Glutamatergic neuron (in vitro differentiated cells): ENCODE results near the gene RAD51B. TPM values are rescaled to one million over a fixed set of nuclear protein-coding genes. Genes with fewer than 3 reads are reported as not detected.

ENCODE experiments used
- DNase-seq: peaks from one replicate; pipeline ENCODE4 v3.0.0; 2022
- H3K27ac Mint-ChIP-seq: one replicate; pipeline ENCODE4 v1.8.0; 2020; ENCODE audit warnings: mild to moderate bottlenecking, mixed read lengths, inconsistent platforms; ENCODE audit not compliant: unreplicated experiment
- H3K27me3 Mint-ChIP-seq: one replicate; pipeline ENCODE4 v1.8.0; 2020; ENCODE audit warnings: mild to moderate bottlenecking, moderate library complexity, mixed read lengths, inconsistent platforms; ENCODE audit not compliant: unreplicated experiment
- H3K36me3 Mint-ChIP-seq: one replicate; pipeline ENCODE4 v1.8.0; 2020; ENCODE audit warnings: mild to moderate bottlenecking, mixed read lengths, inconsistent platforms; ENCODE audit not compliant: unreplicated experiment
- H3K4me1 Mint-ChIP-seq: one replicate; pipeline ENCODE4 v1.8.0; 2020; ENCODE audit warnings: mild to moderate bottlenecking, low read depth, mixed read lengths, inconsistent platforms; ENCODE audit not compliant: unreplicated experiment
- H3K4me3 Mint-ChIP-seq: one replicate; pipeline ENCODE4 v1.8.0; 2020; ENCODE audit warnings: mild to moderate bottlenecking, mixed read lengths, inconsistent platforms; ENCODE audit not compliant: unreplicated experiment
- H3K9me3 Mint-ChIP-seq: one replicate; pipeline ENCODE4 v1.8.0; 2020; ENCODE audit warnings: mild to moderate bottlenecking, moderate library complexity, mixed read lengths, inconsistent platforms; ENCODE audit not compliant: unreplicated experiment
- total RNA-seq: library from RNA; stranded (reverse); fragmentation: NEBNext Ultra II Directional; extraction: Animal tissue kit (Norgen Biotek cat#: 25700); gene quantifications from one replicate; pipeline ENCODE4 v1.2.1, GENCODE V29; 2021; ENCODE audit not compliant: unreplicated experiment
- TF ChIP-seq, protein P1 (sequence below): fragments of 200-600 bp; sonication (generic); IDR thresholded peaks from one replicate; pipeline ENCODE4 v1.5.0; 2021; ENCODE audit not compliant: partially characterized antibody, unreplicated experiment

RAD51B gene
- total RNA-seq, 1 donor from 2014 or later: 9.7 TPM

DNA sequence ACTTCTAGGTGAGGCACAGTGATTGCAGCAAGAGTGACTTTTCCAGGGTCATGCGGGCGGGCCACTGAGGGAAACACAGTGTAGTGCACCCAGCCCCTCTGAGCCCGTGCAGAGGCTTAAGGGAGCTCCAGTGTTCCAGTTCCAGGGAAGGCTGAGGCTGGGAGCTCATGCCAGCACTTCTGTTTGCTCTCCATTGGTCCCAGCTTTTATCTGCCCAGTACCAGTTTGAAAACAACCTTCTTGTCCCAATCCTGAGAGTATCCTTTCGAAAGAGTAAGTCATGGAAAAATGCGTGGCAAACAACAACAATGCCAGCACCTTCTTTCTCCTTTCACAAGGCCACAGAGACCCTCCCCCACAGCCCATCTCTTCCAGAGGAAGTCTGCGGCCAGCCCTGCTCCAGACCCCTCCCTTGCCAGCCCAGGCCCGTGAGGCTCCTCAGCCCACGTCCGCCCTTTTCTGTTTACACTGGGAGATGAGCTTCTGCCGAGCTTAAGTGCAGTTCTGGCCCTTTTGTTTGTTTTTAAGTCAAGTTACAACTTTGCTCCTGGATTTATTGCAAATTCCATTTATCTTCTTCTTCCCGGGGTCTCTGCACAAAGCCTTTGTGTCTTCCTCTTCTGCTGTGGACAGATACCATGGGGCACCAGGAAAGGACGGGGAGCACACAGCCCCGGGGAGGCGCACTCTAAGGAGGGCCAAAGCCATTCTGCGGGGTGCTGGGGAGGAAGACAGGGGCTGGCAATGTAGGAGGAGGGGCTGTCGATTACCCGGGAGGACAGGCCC is 787.7 kb downstream of the RAD51B start:
- Mint-ChIP-seq H3K4me3 (no peak overlapping the region), H3K27ac (no peak overlapping the region)
- DNase-seq: no peak

DNA sequence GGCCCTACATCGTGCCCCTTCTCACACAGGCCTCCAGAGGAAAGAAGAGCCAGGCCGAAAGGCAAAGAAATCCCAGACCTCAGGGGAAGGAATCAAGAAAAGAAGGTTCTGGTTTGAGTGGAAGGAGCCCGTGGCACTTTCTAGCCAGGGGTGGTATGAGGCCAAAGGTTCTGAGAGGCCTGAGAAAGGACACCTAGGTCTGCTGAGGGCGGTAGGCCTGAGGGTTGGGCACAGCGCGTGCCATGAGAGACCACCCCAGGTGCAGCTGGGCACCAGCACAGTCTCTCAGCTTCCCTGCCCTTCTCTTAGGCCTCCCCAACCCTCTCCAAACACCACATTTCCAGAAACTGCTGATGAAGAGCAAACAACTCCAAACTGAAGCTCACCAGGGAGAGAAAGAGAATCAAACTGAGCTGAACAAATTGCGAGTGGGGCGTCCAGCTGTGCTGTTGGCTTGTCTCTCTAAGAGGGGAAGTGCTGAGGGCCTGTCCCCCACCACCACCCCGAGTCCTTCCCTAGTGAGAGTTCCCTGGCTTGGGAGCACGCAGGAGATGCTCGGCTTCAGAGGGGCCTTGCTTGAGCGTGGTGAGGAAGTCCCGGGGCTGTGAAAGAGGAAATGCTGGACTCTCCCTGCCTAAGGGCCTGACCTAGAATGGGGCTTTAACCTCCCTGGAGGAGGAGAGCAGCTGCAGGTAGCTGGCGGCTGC is 788.4 kb downstream of the RAD51B start:
- Mint-ChIP-seq H3K27ac (no peak overlapping the region), H3K9me3 (peaks cover 2% of the 10 kb centered on the region), H3K4me1 (peaks cover 5% of the 10 kb centered on the region), H3K4me3 (no peak overlapping the region), H3K27me3 (peaks cover 2% of the 10 kb centered on the region), H3K36me3 (peaks cover 6% of the 10 kb centered on the region)
- TF ChIP-seq, protein P1, sequence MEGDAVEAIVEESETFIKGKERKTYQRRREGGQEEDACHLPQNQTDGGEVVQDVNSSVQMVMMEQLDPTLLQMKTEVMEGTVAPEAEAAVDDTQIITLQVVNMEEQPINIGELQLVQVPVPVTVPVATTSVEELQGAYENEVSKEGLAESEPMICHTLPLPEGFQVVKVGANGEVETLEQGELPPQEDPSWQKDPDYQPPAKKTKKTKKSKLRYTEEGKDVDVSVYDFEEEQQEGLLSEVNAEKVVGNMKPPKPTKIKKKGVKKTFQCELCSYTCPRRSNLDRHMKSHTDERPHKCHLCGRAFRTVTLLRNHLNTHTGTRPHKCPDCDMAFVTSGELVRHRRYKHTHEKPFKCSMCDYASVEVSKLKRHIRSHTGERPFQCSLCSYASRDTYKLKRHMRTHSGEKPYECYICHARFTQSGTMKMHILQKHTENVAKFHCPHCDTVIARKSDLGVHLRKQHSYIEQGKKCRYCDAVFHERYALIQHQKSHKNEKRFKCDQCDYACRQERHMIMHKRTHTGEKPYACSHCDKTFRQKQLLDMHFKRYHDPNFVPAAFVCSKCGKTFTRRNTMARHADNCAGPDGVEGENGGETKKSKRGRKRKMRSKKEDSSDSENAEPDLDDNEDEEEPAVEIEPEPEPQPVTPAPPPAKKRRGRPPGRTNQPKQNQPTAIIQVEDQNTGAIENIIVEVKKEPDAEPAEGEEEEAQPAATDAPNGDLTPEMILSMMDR: no peak
- DNase-seq: no peak

More for the DNA sequence above, 787.7 kb downstream of the RAD51B start:
- H3K27me3 Mint-ChIP-seq: peaks cover 2% of the 10 kb centered on the region
- H3K4me1 Mint-ChIP-seq: peaks cover 6% of the 10 kb centered on the region
- peaks cover 6% of the 10 kb centered on the region for H3K36me3 Mint-ChIP-seq
- no peaks in the 10 kb centered on the region for H3K9me3 Mint-ChIP-seq
- TF ChIP-seq, protein P1: no peak

DNA sequence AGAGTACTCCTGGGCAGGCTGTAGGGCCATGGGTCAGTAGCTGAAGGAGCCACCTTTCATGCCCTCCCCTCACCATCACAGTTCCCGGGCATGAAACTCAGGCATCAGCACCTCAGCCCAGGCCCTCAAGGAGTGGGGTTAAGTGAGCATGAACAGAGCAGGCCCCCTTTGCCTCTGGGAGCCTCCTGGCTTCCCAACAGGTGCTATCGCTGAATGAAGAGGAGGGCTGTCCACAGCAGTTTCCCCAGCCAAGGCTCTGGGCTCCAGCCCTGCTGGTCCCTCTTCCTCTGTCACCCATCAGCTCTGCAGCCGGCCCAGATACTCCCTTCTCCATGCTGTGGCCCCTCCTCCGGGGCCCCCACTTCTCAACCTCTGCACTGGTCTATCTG is 789.0 kb downstream of the RAD51B start:
- Mint-ChIP-seq H3K27me3 (peaks cover 2% of the 10 kb centered on the region), H3K9me3 (peaks cover 2% of the 10 kb centered on the region), H3K4me1 (peaks cover 5% of the 10 kb centered on the region), H3K36me3 (peaks cover 6% of the 10 kb centered on the region), H3K4me3 (no peak overlapping the region), H3K27ac (no peak overlapping the region)
- TF ChIP-seq, protein P1: no peak
- no peak for DNase-seq

DNA sequence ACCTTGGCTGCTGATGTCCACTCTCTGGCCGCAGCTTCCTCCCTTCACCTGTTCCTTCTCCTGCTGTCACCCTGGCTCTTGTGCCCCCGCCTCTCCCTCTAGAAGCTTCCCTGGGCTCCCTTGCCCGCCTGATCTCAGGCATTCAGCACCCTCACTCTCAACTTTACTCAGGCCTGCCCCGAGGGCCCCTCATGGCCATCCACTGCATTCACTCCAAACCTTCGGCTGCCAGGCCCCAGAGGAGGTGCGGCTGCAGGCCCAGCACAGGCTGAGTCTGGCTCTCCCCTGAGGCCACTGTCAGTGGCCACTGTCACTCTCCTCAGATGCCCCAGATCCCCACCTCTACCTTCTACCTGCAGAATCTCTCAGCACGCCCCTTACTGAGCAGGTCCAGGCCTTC is 789.4 kb downstream of the RAD51B start:
- no peak overlapping the region for H3K27ac Mint-ChIP-seq
- peaks cover 2% of the 10 kb centered on the region for H3K27me3 Mint-ChIP-seq
- no peak for DNase-seq
- peaks cover 2% of the 10 kb centered on the region for H3K9me3 Mint-ChIP-seq
- H3K4me3 Mint-ChIP-seq: no peak overlapping the region
- H3K36me3 Mint-ChIP-seq: peaks cover 6% of the 10 kb centered on the region
- H3K4me1 Mint-ChIP-seq: peaks cover 5% of the 10 kb centered on the region
- TF ChIP-seq, protein P1: no peak
